Right ventricle myocardium inferior (tissue), 1 donor: ENCODE results near the gene MSL3B.

Experiments
- ATAC-seq: fragments of 200-7000 bp; cut with Tn5 transposase; one replicate; pipeline ENCODE4 v1.9.1; 2020; ENCODE audit warnings: mild to moderate bottlenecking, moderate library complexity
- DNase-seq: peaks from one replicate; pipeline ENCODE4 v3.0.0; 2021; ENCODE audit errors: missing footprints
- intact Hi-C: fragments of 100-400 bp; cut with DNase I; formaldehyde crosslinking; loops from one replicate; pipeline ENCODE4 v1.11.0; 2022
- donor health status: DM: no; HTN: yes; CAD: no; lungs with severe emphysema.

Gene MSL3B

DNA sequence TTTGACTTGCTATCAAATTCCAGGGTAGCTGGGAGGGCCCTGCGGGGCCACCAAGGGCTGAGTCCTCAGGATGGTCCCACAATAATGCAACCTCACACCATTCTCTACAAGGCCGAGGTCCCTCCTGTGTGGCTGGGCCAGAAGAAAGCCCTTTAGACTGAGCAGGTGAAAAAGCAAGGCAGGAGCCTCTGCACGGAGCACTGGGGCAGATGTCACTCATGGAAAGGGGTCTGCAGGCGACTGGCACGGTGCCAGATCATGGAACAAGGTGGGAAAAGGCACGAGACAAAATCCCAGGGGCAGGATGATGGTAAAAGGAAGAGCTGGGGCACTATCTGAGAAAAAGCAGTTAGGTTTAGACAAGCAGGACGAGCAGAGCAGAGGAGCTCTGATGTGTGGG is 29.9 kb downstream of the MSL3B start:
- DNase-seq (no peak), ATAC-seq (no peak)
- intact Hi-C loops = no loop called here

- intact Hi-C loops = no loop called here
- DNase-seq (no peak), ATAC-seq (no peak)
Observed at GRCh38 chr2:233837694-233838229, 30.4 kb downstream of the MSL3B start.

DNA sequence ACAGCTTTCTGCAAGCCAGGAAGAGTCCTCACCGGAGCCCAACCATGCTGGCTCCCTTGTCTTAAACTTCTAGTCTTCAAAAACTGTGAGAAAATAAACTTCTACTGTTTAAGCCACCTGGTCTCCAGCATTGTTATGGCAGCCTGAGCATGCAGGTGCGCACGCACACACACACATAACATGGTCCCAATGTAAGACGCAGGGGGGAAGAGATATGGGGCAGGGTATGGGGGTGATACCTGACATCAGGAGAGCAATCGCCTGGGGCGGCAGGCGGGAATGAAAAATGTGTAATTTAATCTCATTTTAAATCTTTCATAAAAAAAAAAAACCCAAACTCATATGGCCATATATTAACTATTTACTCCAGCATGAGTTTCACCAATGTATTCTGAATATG is 31.8 kb downstream of the MSL3B start:
- DNase-seq (no peak), ATAC-seq (no peak)
- intact Hi-C loops = no loop called here

GRCh38 chr2:233835230-233836186 is 32.7 kb downstream of the MSL3B start:
- no peak for ATAC-seq
- no peak for DNase-seq
- intact Hi-C loops = no loop called here

GRCh38 chr2:233833345-233833744 is 34.8 kb downstream of the MSL3B start:
- intact Hi-C loops = no loop called here
- DNase-seq (no peak), ATAC-seq (no peak)

DNA sequence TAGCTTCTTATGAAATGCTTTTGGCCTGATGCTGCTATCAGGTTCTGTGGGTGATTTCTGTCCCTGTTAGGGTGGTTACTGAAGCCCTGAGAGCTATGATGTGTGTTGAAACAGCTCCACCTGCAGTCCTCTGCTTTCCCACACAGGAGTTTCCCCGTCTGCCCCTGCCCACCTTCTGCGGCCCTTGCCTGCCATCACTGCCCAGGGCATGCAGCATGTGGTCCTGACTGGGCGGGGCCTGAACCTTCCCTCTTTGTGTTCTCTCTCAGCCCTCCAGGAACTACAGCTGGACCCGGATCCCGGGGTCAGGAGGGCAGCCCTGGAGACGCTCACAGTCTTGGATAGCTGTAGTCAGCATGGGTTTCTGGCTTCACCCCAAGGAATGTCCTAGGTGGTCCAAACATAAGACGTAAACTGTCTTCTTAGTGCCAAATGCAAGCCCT is 35.3 kb downstream of the MSL3B start:
- intact Hi-C loops = no loop called here
- ATAC-seq (no peak), DNase-seq (no peak)

DNA sequence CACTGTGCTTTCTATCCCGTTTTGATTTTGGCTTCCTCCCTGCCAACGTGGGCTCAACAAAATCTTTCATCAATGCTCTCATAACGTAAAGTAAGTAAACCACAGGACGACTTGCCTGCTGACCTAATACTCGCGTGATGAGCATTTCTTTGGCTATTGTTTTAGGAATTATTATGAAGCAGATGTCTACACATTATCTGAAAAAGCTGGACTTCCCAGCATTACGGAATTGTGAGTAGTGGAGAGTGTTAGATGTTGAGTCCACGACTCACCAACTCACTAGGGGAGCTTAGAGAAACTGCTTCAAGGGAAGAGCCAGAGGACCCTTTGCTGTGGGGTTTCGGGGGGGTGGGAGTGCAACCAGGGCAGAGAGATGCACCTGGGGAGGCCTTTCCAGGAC is 35.8 kb downstream of the MSL3B start:
- intact Hi-C loops = no loop called here
- DNase-seq (no peak), ATAC-seq (no peak)

DNA sequence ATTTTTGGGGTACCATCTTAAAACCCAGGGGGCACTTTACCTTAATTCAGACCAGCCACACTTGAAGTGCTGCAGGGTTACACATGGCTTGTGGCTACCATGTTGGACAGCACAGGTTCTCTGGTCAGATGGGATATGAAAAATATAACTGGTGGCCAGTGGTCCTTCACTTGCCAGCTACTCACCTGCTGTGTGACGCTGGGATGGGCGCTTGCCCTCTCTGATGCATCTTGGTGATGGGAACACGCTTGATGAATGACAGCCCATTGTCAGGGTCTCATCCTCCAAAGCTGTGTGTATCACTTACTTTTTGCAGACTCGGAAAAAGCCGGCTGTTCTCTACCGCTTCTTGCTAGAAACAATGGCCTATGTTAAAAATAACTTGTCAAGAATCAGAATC is 36.3 kb downstream of the MSL3B start:
- ATAC-seq (no peak), DNase-seq (no peak)
- intact Hi-C loops = no loop called here

DNA sequence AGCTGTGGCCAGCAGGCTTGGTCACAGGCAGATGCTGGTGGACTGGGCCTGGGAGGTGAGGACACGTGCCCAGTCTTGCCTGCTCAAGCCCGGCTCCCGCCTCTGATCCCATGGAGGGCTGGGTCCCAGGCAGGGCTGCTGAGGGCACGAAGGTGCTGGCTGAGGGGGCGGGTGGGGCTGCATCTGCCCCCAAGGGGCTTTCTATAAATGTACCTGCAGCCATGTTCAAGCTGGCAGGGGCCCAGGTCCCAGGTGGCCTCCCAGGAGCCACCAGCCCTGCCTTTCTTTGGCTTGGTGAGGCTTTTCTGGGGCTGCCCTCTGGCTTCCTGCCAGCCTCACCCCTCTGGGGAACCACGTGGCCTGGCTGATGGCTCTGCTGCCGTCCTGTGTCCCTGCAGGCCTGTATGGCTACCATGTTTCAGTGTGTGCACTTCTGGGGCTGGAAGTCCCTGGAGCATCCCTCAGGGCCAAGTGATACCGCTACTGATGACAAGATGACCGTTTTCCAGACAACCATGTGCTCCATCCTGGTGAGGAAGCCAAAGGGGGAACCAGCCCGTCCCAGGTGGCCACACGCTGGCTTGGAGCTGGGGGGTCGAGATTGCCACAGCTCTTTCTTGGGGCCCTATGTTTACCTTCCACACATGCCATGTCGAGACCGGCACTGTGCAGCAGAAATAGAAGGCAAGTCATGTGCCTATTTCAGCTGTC is 37.0 kb downstream of the MSL3B start:
- ATAC-seq (no peak), DNase-seq (no peak)
- intact Hi-C loops = no loop called here

DNA sequence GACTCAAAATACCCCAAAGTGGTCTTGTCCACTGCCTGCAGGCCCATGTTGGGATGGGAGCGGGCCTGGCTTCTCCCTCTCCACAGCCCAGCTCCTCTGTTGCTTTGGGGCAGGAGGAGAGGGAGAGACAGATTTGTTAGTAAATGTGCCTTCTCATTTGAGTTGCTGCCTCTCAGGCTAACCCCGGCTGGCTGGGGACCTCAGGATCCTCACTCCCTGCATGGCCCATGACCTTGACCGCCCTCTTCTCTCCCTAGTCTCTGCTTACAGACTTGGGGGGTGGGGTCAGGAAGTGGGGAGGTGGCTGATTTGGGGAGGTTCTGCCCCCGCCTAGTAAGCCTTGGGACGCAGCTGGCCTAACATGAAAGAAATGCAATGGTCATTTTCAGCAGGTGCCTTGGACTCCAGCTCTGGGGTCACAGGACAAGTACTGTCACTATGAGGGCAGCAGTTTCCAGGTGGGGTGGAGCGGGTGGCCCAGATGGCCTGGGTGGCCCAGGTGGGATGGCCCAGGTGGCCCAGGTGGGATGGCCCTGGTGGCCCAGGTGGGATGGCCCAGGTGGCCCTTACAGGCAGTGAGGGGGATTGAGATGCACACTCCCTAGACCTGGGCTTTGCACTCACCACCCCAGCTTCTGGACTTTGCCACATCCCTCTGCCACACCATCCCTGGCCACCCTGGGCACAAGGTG is 37.9 kb downstream of the MSL3B start:
- DNase-seq (no peak), ATAC-seq (no peak)
- intact Hi-C loops = no loop called here

DNA sequence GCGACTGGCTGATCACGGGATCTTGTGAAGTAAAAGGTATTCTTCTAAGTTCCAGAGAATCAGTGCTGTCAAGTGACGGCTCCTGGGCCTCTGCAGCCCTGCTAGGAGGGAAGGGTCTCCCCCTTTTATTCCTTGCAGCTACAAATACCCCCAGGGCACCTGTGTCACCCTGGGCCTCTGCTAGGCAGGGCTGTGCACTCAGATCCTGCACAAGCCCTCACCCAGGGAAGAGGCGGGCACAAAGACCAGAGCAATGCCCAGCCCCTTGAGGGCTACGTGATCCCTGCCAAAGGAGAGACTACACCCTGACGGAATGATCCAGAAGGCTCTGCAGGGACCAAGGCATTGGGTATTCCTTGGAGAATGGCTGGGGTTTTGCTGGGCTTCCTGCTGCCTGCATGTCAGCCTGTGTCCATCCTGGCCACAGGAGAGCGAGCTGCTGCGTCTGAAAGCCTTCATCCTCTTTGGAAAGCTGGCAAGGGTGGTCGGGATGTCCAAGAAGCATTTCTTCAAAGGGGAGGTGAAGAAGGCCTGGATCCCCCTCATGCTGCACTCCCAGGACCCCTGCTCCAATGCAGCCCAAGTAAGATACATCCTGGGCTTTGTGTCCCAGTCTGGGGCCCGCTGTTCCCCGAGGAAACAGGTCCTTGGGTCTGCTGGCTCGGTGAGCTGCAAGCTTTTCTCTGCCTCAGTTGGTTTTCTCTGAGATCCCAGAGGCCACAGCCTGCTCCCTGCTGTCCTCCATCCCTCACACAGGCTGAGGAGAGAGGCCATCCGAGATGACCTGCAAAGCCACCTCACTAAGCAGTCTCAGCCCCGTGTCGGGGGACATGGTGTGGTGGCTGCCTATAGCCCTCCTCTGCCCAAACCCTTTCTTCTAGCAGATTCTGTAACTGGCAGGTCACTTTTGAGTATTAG is 38.7 kb downstream of the MSL3B start:
- ATAC-seq (no peak), DNase-seq (no peak)
- intact Hi-C loops = no loop called here

DNA sequence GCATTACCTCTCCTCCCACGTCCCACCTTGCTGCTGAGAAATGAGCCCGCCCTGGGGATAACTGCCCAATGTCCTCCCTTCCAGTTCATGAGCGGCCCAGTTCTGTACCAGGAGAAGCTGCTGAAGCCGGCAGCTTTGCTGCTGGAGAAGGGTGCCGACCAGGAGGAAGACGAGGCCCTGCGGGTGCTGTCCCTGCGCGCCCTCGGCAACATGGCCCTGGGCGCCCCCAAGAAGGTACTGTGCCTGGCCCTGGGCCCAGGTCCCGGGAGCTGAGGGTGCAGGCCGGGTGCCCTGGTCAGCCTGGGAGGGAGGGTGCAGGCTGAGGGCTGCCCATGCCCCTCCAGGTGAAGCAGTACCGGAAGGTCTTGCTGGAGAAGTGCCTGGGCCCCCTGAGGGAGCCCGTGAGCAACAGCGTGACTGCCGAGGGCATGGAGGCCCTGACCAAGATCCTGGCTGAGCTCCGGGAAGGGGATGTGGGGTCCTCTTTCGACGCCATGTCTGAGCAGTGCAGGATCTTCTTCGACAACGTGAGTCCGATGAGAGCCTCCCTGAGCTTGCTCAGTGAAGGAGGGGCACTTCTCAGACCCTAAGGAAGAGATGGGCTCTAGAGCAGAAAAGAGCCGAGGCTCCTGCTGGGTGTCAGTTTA is 39.5 kb downstream of the MSL3B start:
- intact Hi-C loops = no loop called here
- ATAC-seq = no peak
- no peak for DNase-seq

DNA sequence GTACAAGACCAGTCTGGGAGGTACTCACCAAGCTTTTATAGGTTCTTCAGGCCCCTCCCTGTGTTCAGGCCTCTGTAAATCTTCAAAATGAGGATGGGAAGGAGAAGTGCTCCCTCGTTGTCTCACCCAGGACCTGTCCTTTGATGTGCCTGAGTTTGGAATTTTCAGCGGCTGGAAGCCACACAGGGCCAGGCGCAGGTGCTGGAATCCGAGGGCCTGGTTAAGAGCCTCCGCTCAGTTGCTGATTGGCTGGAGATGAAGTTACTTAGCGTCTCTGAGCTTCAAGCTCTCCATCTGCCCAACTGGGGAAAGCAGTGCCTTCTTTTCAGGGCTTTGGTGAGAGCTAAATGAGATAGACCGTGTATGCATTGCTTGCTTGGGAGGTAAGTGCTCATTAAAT is 43.8 kb downstream of the MSL3B start:
- DNase-seq (no peak), ATAC-seq (no peak)
- intact Hi-C loops = no loop called here

GRCh38 chr2:233823731-233824121 is 44.5 kb downstream of the MSL3B start:
- intact Hi-C loops = no loop called here
- ATAC-seq = no peak
- no peak for DNase-seq

GRCh38 chr2:233822781-233823730 is 45.1 kb downstream of the MSL3B start:
- no peak for DNase-seq
- ATAC-seq = no peak
- intact Hi-C loops = no loop called here

GRCh38 chr2:233822101-233822771 is 46.0 kb downstream of the MSL3B start:
- DNase-seq = no peak
- intact Hi-C loops = no loop called here
- no peak for ATAC-seq
